Measurements from ENCODE around the gene CAVIN2.

CAVIN2 gene

GRCh38 chr2:191856111-191856876, 9.4 kb upstream of the CAVIN2 start:
- Histone ChIP-seq H3K4me1 (ENCODE audit: control insufficient read depth, insufficient read depth, low read length, poor library complexity, severe bottlenecking) (no peaks in the 10 kb centered on the region), H3K9me3 (ENCODE audit: control insufficient read depth, low read length) (no peaks in the 10 kb centered on the region), H3K36me3 (ENCODE audit: control insufficient read depth, insufficient read depth, low read length) (no peaks in the 10 kb centered on the region), H3K27me3 (replicated peaks; ENCODE audit: control insufficient read depth, insufficient read depth, low read length, poor library complexity, severe bottlenecking) (peaks cover 3% of the 10 kb centered on the region), H3K27ac (ENCODE audit: insufficient read depth, low read length, poor library complexity, severe bottlenecking) (no peak overlapping the region), H3K4me3 (ENCODE audit: insufficient read depth, low read depth, low read length, poor library complexity, severe bottlenecking) (no peak overlapping the region)
- no peak for DNase-seq

GRCh38 chr2:191855382-191855781, 8.5 kb upstream of the CAVIN2 start:
- Histone ChIP-seq H3K9me3 (ENCODE audit: control insufficient read depth, low read length) (no peaks in the 10 kb centered on the region), H3K36me3 (ENCODE audit: control insufficient read depth, insufficient read depth, low read length) (no peaks in the 10 kb centered on the region), H3K27me3 (replicated peaks; ENCODE audit: control insufficient read depth, insufficient read depth, low read length, poor library complexity, severe bottlenecking) (peaks cover 4% of the 10 kb centered on the region), H3K27ac (ENCODE audit: insufficient read depth, low read length, poor library complexity, severe bottlenecking) (no peak overlapping the region), H3K4me3 (ENCODE audit: insufficient read depth, low read depth, low read length, poor library complexity, severe bottlenecking) (no peak overlapping the region), H3K4me1 (ENCODE audit: control insufficient read depth, insufficient read depth, low read length, poor library complexity, severe bottlenecking) (no peaks in the 10 kb centered on the region)
- no peak for DNase-seq

DNA sequence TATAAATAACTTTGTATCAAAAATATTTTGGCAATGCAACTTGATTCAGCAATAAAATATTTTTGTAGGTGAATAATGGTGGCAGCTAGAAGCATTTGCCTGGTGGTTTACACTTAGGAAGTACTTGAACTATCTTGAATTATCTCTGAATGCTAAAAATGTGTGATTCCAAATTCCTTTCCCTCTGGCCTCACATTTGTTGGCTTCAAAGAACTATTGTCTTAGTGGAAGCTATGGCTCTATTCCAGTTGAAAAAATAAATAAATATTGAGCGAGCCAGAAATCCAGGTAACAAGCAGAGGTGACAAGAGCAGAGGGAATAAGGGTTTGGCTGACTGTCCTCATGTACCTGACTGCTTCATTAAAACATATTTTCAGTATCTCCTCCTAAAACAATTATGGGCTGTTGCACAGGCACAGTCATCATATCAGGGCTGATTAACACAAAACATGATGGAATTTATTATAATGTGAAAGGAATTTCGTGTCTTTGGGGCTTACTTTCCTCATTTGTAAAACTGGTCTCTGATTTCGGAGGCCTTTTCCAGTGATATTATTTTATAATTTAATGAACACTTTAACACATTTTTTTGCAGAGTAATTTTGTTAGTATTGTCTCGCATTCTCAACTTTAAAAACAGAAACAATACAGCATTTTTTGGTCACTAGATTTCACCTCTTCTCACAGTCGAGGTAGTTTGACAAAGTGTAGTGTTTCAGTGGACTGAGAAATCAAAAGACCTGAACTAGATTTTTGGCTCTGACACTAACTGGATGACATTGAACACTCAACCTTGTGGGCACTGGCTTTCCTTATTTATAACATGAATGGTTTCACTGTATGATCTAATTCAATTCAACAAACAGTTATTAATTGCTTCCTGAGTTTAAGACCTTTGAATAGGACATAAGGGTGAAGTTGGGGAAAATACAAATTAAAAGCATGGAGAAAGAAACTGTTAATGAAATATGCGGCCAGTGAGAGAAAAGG, 7.8 kb upstream of the CAVIN2 start:
- no peaks in the 10 kb centered on the region for H3K36me3 ChIP-seq (ENCODE audit: control insufficient read depth, insufficient read depth, low read length)
- H3K9me3 ChIP-seq (ENCODE audit: control insufficient read depth, low read length) = no peaks in the 10 kb centered on the region
- DNase-seq = no peak
- H3K27ac ChIP-seq (ENCODE audit: insufficient read depth, low read length, poor library complexity, severe bottlenecking) = no peak overlapping the region
- no peak overlapping the region for H3K4me3 ChIP-seq (ENCODE audit: insufficient read depth, low read depth, low read length, poor library complexity, severe bottlenecking)
- H3K4me1 ChIP-seq (ENCODE audit: control insufficient read depth, insufficient read depth, low read length, poor library complexity, severe bottlenecking) = no peaks in the 10 kb centered on the region
- H3K27me3 ChIP-seq (replicated peaks; ENCODE audit: control insufficient read depth, insufficient read depth, low read length, poor library complexity, severe bottlenecking) = peaks cover 4% of the 10 kb centered on the region

DNA sequence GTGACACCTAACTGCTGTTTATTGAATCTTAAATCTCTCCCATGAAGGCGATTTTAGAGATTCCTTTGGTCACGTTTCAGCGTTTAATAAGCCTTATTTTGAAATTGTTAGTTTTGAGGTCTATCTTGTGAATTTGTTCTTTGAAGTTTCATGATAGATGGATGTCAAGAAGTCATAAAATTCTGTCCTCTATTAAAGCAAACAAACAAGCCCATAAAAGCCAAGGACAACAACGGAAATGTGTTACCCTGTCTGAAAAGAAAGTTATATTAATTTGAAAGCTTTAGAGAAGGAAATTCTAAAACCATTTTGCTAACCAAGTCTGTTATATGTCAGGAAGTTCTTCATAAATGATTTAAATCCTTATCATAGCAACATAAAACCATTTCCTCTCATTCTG, 7.0 kb upstream of the CAVIN2 start:
- no peak for DNase-seq
- no peaks in the 10 kb centered on the region for H3K4me1 ChIP-seq (ENCODE audit: control insufficient read depth, insufficient read depth, low read length, poor library complexity, severe bottlenecking)
- H3K27me3 ChIP-seq (replicated peaks; ENCODE audit: control insufficient read depth, insufficient read depth, low read length, poor library complexity, severe bottlenecking) = peaks cover 4% of the 10 kb centered on the region
- no peak overlapping the region for H3K4me3 ChIP-seq (ENCODE audit: insufficient read depth, low read depth, low read length, poor library complexity, severe bottlenecking)
- no peak overlapping the region for H3K27ac ChIP-seq (ENCODE audit: insufficient read depth, low read length, poor library complexity, severe bottlenecking)
- H3K9me3 ChIP-seq (ENCODE audit: control insufficient read depth, low read length) = no peaks in the 10 kb centered on the region
- H3K36me3 ChIP-seq (ENCODE audit: control insufficient read depth, insufficient read depth, low read length) = no peaks in the 10 kb centered on the region

DNA sequence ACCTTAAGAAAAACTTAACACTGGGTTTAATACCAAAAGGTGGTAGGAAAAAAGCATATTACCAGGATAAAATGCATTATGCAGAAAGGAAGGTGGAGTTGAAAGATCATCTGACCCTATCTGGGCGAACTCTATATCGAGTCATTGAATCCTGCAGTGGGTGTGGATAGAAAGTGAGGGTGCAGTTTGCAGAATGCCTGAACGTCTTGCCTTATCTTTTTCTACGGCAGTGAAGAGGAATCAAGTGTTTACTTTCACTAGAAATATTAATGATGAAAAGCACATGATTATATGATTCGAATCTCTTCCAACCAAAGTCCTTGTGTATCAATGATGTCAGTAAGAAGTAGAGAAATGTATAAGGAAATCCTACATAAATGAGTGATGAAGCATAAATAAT, 4.3 kb upstream of the CAVIN2 start:
- Histone ChIP-seq H3K27ac (ENCODE audit: insufficient read depth, low read length, poor library complexity, severe bottlenecking) (no peak overlapping the region), H3K36me3 (ENCODE audit: control insufficient read depth, insufficient read depth, low read length) (no peaks in the 10 kb centered on the region), H3K4me3 (ENCODE audit: insufficient read depth, low read depth, low read length, poor library complexity, severe bottlenecking) (no peak overlapping the region), H3K4me1 (ENCODE audit: control insufficient read depth, insufficient read depth, low read length, poor library complexity, severe bottlenecking) (peaks cover 4% of the 10 kb centered on the region), H3K9me3 (ENCODE audit: control insufficient read depth, low read length) (no peaks in the 10 kb centered on the region), H3K27me3 (replicated peaks; ENCODE audit: control insufficient read depth, insufficient read depth, low read length, poor library complexity, severe bottlenecking) (peaks cover 4% of the 10 kb centered on the region)
- no peak for DNase-seq

- H3K4me3 ChIP-seq (ENCODE audit: insufficient read depth, low read depth, low read length, poor library complexity, severe bottlenecking) = no peak overlapping the region
- H3K4me1 ChIP-seq (ENCODE audit: control insufficient read depth, insufficient read depth, low read length, poor library complexity, severe bottlenecking) = peaks cover 4% of the 10 kb centered on the region
- peaks cover 4% of the 10 kb centered on the region for H3K27me3 ChIP-seq (replicated peaks; ENCODE audit: control insufficient read depth, insufficient read depth, low read length, poor library complexity, severe bottlenecking)
- no peaks in the 10 kb centered on the region for H3K36me3 ChIP-seq (ENCODE audit: control insufficient read depth, insufficient read depth, low read length)
- no peak for DNase-seq
- no peak overlapping the region for H3K27ac ChIP-seq (ENCODE audit: insufficient read depth, low read length, poor library complexity, severe bottlenecking)
- no peaks in the 10 kb centered on the region for H3K9me3 ChIP-seq (ENCODE audit: control insufficient read depth, low read length)
Observed at GRCh38 chr2:191848771-191849767, 2.2 kb upstream of the CAVIN2 start.

DNA sequence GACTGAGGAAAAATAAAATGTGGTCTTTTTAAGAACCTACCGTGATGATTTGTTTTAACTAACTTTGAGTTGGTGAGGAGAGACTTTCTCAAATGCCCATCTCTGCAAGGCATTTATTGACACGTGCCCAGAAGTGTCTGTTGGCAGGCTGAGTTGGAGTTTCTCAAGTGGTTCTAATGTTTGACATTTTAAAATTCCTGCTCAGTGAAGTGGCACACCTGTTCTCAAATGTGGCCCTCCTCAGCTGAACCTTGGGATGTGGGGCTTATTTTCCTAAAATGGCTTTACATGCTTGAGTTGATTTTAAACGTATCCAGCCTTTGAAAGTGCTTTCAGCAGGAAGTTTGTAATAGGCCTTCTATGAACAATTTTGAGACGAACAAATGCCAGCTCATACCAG, 876 bp upstream of the CAVIN2 start:
- peaks cover 4% of the 10 kb centered on the region for H3K27me3 ChIP-seq (replicated peaks; ENCODE audit: control insufficient read depth, insufficient read depth, low read length, poor library complexity, severe bottlenecking)
- H3K36me3 ChIP-seq (ENCODE audit: control insufficient read depth, insufficient read depth, low read length) = no peaks in the 10 kb centered on the region
- H3K27ac ChIP-seq (ENCODE audit: insufficient read depth, low read length, poor library complexity, severe bottlenecking) = no peak overlapping the region
- no peaks in the 10 kb centered on the region for H3K9me3 ChIP-seq (ENCODE audit: control insufficient read depth, low read length)
- H3K4me3 ChIP-seq (ENCODE audit: insufficient read depth, low read depth, low read length, poor library complexity, severe bottlenecking) = no peak overlapping the region
- peaks cover 4% of the 10 kb centered on the region for H3K4me1 ChIP-seq (ENCODE audit: control insufficient read depth, insufficient read depth, low read length, poor library complexity, severe bottlenecking)
- DNase-seq = no peak

- DNase-seq = no peak
- Histone ChIP-seq H3K4me1 (ENCODE audit: control insufficient read depth, insufficient read depth, low read length, poor library complexity, severe bottlenecking) (peaks cover 4% of the 10 kb centered on the region), H3K9me3 (ENCODE audit: control insufficient read depth, low read length) (no peaks in the 10 kb centered on the region), H3K27me3 (replicated peaks; ENCODE audit: control insufficient read depth, insufficient read depth, low read length, poor library complexity, severe bottlenecking) (no peaks in the 10 kb centered on the region), H3K4me3 (ENCODE audit: insufficient read depth, low read depth, low read length, poor library complexity, severe bottlenecking) (no peak overlapping the region), H3K27ac (ENCODE audit: insufficient read depth, low read length, poor library complexity, severe bottlenecking) (no peak overlapping the region), H3K36me3 (ENCODE audit: control insufficient read depth, insufficient read depth, low read length) (no peaks in the 10 kb centered on the region)
Observed at GRCh38 chr2:191845876-191846514, 893 bp downstream of the CAVIN2 start.

GRCh38 chr2:191845248-191845715, 1.6 kb downstream of the CAVIN2 start:
- no peak for DNase-seq
- no peaks in the 10 kb centered on the region for H3K27me3 ChIP-seq (replicated peaks; ENCODE audit: control insufficient read depth, insufficient read depth, low read length, poor library complexity, severe bottlenecking)
- H3K4me3 ChIP-seq (ENCODE audit: insufficient read depth, low read depth, low read length, poor library complexity, severe bottlenecking) = no peak overlapping the region
- H3K36me3 ChIP-seq (ENCODE audit: control insufficient read depth, insufficient read depth, low read length) = no peaks in the 10 kb centered on the region
- H3K9me3 ChIP-seq (ENCODE audit: control insufficient read depth, low read length) = no peaks in the 10 kb centered on the region
- no peak overlapping the region for H3K27ac ChIP-seq (ENCODE audit: insufficient read depth, low read length, poor library complexity, severe bottlenecking)
- peaks cover 4% of the 10 kb centered on the region for H3K4me1 ChIP-seq (ENCODE audit: control insufficient read depth, insufficient read depth, low read length, poor library complexity, severe bottlenecking)
